Adrenal gland (tissue), 12 donors: ENCODE data around the gene B4GALNT2. TPM values are rescaled to one million over a fixed set of nuclear protein-coding genes. Genes with fewer than 3 reads are reported as not detected.

ENCODE experiments used
- DNase-seq, 7 donors: peaks; one replicate each; pipeline ENCODE4 v3.0.0-alpha.2; 2019 to 2020
- H3K27ac ChIP-seq, 5 donors: fragments of 200-600 bp; sonication (generic) in 4 of 5; 1 replicate in 3 of 5; 2 replicates in 2 of 5; pipeline versions ENCODE4 v1.5.1 to v1.8.0; 2016 to 2020; ENCODE audit warnings: mild to moderate bottlenecking in 1 of 5
- H3K27me3 ChIP-seq: fragments of 200-600 bp; 2 replicates; pipeline ENCODE4 v1.8.0; 2021
- H3K36me3 ChIP-seq, 2 donors: fragments of 200-600 bp; replicated peaks in 1 of 2; 1 replicate in 1 of 2; 2 replicates in 1 of 2; pipeline versions ENCODE4 v1.5.1 to v1.8.0; 2018 to 2022
- H3K4me1 ChIP-seq, 2 donors: fragments of 200-600 bp; replicated peaks in 1 of 2; 1 replicate in 1 of 2; 2 replicates in 1 of 2; pipeline versions ENCODE4 v1.5.1 to v1.8.0; 2018 to 2021
- H3K4me3 ChIP-seq, 4 donors: fragments of 200-600 bp; sonication (generic) in 3 of 4; one replicate each; pipeline ENCODE4 v1.5.1; 2016 to 2018
- H3K9me3 ChIP-seq, 3 donors: fragments of 200-600 bp; sonication (generic) in 1 of 3; replicated peaks in 1 of 3; 1 replicate in 2 of 3; 2 replicates in 1 of 3; pipeline versions ENCODE4 v1.5.1 to v1.8.0; 2016 to 2021
- POLR2A ChIP-seq, 2 donors: fragments of 450-650 bp; IDR thresholded peaks; one replicate each; pipeline ENCODE4 v1.6.1; 2017; ENCODE audit warnings: antibody characterized with exemption in 2 of 2, mild to moderate bottlenecking in 2 of 2, moderate library complexity in 1 of 2
- WGBS, 4 donors: extraction: QIAGEN DNeasy Blood & Tissue Kit in 2 of 4; methylation state at CpG; one replicate each; pipeline versions ENCODE4 v1.1.5 to v1.1.7; 2013 to 2017; 5-methylcytosine and 5-hydroxymethylcytosine counted together
- intact Hi-C, 2 donors: fragments of 100-400 bp; cut with DNase I; formaldehyde crosslinking; loops; one replicate each; pipeline versions ENCODE4 v1.14.1 to v1.15.0; 2022 to 2023
- polyA plus RNA-seq, 3 donors: library from polyadenylated mRNA; stranded (reverse); fragments of 200-250 nt in 2 of 3; fragments of 350-450 nt in 1 of 3; fragmentation: Illumina TruSeq in 1 of 3; extraction: RNeasy Lipid Tissue Mini Kit (QIAGEN cat#74804) in 1 of 3; gene quantifications; one replicate each; pipeline ENCODE4 v1.2.3, GENCODE V29; 2013 to 2014
- total RNA-seq, 9 donors: library from RNA; depleted of rRNA in 4 of 9; stranded (reverse); fragments of >200 nt in 4 of 9; fragments of 120-200 nt in 1 of 9; fragmentation: NEBNext Ultra II Directional in 1 of 9; extraction: Animal tissue kit (Norgen Biotek cat#: 25700) in 1 of 9; gene quantifications; one replicate each; pipeline versions ENCODE4 v1.1.0 to v1.2.4, GENCODE V29; 2013 to 2023
- TF ChIP-seq, protein P1 (sequence below), 6 experiments: fragments of 450-650 bp in 4 of 6; fragments of 200-600 bp in 2 of 6; sonication (generic) in 1 of 6; IDR thresholded peaks; 1 replicate in 5 of 6; 2 replicates in 1 of 6; pipeline versions ENCODE4 v1.5.1 to v1.8.0; 2016 to 2021; ENCODE audit warnings: antibody characterized with exemption in 6 of 6, mild to moderate bottlenecking in 2 of 6, moderate library complexity in 1 of 6
- donor health status: healthy with polysubstance abuse.
- donor health status: Bipolar disorder and iron deficiency.
- donor health status: DM: yes; HTN: yes; CAD: no.
- donor health status: DM: no; HTN: no; CAD: no.
- donor health status: DM: no; HTN: no; CAD: no.
- donor health status: DM: yes; HTN: yes; CAD: no.

The B4GALNT2 gene
- total and polyA plus RNA-seq, 12 donors: 0.04 to 3.4 (median 0.19) TPM; not detected in 2

DNA sequence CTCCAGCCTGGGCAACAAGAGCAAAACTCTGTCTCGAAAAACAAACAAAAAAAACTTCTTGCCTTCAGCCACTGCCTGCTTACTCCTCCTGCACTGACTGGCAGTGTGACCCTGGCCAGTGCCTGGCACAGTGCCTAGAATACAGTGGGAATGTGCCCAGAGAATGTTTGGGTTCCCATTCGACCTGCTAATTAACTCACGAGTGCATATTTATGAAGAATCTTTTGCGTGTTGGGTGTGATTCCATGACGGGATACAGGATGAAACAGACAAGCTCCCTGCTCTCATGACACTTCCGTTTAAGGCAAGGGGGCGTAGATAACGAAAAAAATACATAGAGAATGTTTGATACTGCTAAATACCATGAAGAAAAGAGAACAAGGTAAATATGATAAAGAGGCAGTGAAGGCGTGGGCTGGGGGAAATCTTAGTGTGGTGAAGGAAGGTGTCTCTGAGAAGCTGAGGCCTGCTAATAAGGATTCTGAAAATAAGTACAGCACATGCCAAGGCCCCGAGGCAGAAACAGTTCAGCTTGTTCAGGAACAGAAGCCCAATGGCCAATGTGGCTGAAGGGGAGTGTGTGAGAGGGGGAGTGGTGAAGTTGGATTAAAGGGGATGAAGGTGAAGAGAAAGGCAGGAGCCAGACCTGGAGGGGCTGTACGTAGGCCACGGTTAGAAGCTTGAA is 82.2 kb downstream of the B4GALNT2 start:
- H3K4me3 ChIP-seq: no peak overlapping the region
- peak overlapping the region in 2 of 5 donors; percentile 40 to 54 for H3K27ac ChIP-seq
- peak; percentile 71 to 84 (median 78) for DNase-seq
- H3K4me1 ChIP-seq: peaks cover 8 to 18% of the 10 kb centered on the region in 2 donors
- H3K27me3 ChIP-seq: peaks cover 6% of the 10 kb centered on the region
- WGBS, 4 donors: 43 to 53% (median 47%) methylated on average over 12 of the region's 12 CpGs
- no peaks in the 10 kb centered on the region for H3K9me3 ChIP-seq
- TF ChIP-seq POLR2A (IDR thresholded peaks at IDR 0.05): no peak
- TF ChIP-seq, protein P1, sequence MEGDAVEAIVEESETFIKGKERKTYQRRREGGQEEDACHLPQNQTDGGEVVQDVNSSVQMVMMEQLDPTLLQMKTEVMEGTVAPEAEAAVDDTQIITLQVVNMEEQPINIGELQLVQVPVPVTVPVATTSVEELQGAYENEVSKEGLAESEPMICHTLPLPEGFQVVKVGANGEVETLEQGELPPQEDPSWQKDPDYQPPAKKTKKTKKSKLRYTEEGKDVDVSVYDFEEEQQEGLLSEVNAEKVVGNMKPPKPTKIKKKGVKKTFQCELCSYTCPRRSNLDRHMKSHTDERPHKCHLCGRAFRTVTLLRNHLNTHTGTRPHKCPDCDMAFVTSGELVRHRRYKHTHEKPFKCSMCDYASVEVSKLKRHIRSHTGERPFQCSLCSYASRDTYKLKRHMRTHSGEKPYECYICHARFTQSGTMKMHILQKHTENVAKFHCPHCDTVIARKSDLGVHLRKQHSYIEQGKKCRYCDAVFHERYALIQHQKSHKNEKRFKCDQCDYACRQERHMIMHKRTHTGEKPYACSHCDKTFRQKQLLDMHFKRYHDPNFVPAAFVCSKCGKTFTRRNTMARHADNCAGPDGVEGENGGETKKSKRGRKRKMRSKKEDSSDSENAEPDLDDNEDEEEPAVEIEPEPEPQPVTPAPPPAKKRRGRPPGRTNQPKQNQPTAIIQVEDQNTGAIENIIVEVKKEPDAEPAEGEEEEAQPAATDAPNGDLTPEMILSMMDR (IDR thresholded peaks at IDR 0.05): no peak
- intact Hi-C loops: no loop called here
- no peaks in the 10 kb centered on the region for H3K36me3 ChIP-seq

DNA sequence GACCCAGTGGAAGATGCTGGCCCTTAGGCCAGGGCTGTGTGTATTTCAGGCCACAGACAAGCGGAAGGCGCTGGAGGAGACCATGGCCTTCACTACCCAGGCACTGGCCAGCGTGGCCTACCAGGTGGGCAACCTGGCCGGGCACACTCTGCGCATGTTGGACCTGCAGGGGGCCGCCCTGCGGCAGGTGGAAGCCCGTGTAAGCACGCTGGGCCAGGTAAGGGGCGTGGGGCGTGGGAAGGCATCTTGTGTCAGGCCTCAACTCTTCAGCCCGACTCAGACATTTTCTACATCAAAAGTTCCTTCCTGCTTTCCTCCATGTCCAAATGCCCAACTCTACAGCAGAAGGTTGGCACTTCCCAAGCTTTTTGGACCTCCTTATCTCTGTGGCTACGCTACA is 83.9 kb downstream of the B4GALNT2 start:
- peaks cover 9% of the 10 kb centered on the region for H3K27me3 ChIP-seq
- H3K36me3 ChIP-seq: no peaks in the 10 kb centered on the region
- no peak overlapping the region for H3K4me3 ChIP-seq
- H3K4me1 ChIP-seq: peaks cover 8 to 18% of the 10 kb centered on the region in 2 donors
- DNase-seq: no peak
- 75 to 93% (median 89%) methylated on average over 6 to 13 of the region's 13 CpGs for WGBS, 4 donors
- intact Hi-C loops: no loop called here
- no peak for TF ChIP-seq POLR2A (IDR thresholded peaks at IDR 0.05)
- TF ChIP-seq, protein P1 (IDR thresholded peaks at IDR 0.05): no peak
- peak overlapping the region in 2 of 5 donors; percentile 50 to 80 for H3K27ac ChIP-seq
- H3K9me3 ChIP-seq: no peaks in the 10 kb centered on the region

DNA sequence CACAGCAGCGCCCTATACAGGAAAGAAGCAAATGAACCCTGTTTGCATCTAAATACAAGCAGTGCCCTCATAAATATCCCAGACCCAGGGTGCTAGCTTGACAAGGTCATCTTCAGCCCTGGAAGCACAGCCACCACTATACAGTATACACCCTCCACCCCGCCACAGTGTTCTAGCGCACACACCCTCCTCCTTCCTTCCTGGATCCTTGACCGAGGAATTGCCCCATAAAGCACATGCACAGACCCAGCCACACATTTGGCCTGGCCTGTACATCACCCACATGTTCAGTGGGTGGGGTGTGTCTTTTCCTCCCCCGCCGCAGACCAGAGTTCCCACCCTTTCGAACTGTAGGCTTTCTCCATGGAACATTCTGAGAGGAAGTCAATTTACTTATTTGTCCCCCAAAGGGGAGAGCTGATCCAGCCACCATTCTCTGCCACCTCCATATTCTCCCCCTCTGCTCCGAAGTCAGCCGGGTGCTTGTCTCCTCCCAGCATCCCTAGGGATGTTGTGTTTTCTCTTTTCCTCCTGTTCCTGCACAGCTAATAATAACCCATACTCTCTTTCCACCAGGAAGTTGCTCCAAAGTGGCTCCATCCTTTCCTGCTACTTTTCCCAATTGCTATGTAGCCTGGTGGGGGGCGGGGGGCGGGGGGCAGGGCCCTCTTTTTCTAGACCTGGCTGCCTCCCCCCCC is 84.5 kb downstream of the B4GALNT2 start:
- intact Hi-C loops: no loop called here
- no peaks in the 10 kb centered on the region for H3K9me3 ChIP-seq
- TF ChIP-seq POLR2A (IDR thresholded peaks at IDR 0.05): no peak
- TF ChIP-seq, protein P1 (IDR thresholded peaks at IDR 0.05): no peak
- no peaks in the 10 kb centered on the region for H3K36me3 ChIP-seq
- no peak overlapping the region for H3K4me3 ChIP-seq
- H3K27me3 ChIP-seq: peaks cover 9% of the 10 kb centered on the region
- H3K4me1 ChIP-seq: peaks cover 8 to 18% of the 10 kb centered on the region in 2 donors
- H3K27ac ChIP-seq: peak overlapping the region in 2 of 5 donors; percentile 50 to 80
- peak; percentile 40 to 76 (median 65) for DNase-seq
- WGBS, 4 donors: 54 to 65% (median 58%) methylated on average over 10 to 11 of the region's 11 CpGs

DNA sequence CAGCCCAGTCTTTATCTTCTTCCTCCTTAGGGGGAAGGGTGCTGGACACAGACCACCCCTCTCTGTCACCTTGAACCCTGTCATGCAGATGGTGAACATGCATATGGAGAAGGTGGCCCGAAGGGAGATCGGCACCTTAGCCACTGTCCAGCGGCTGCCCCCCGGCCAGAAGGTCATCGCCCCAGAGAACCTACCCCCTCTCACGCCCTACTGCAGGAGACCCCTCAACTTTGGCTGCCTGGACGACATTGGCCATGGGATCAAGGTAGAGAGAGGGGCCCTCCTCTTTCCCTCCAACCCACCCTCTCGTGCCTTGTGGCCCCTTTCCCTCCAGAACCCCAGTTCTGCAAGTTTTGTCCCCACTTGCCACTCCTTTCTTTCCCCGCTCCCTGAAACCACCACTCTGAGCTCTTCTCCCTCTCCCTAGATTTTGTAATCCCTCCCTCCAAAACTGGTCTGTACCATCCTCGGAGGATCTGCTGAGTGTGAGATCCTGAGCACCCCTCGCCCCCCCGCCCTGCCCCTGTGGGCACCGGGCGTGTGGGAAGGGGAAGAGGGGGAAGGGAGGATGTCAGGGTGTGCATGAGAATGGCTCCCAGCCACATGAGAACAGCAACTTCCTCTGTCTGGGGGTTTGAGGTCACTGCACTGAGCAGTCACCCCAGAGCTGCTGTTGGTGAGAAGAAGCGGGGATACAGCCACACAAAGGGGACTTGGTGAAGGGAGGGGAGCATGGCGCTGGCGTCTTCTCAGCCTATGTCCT is 85.3 kb downstream of the B4GALNT2 start:
- WGBS, 4 donors: 57 to 66% (median 63%) methylated on average over 16 to 17 of the region's 17 CpGs
- Histone ChIP-seq H3K4me1 (peaks cover 8 to 18% of the 10 kb centered on the region in 2 donors), H3K4me3 (no peak overlapping the region), H3K9me3 (no peaks in the 10 kb centered on the region), H3K27ac (peak overlapping the region in 2 of 5 donors; percentile 47 to 80), H3K27me3 (peaks cover 9% of the 10 kb centered on the region), H3K36me3 (no peaks in the 10 kb centered on the region)
- peak; percentile 46 to 78 (median 62) for DNase-seq
- intact Hi-C loops: no loop called here
- TF ChIP-seq POLR2A (IDR thresholded peaks at IDR 0.05): no peak
- TF ChIP-seq, protein P1 (IDR thresholded peaks at IDR 0.05): no peak
